ACHN (cell line): ENCODE data around the gene MPDZ.

Experiments used
- DNase-seq: peaks from one replicate; pipeline ENCODE4 v3.0.0-alpha.2; 2015
- in situ Hi-C: cut with HindIII; loops from 2 replicates; pipeline ENCODE4 v1.10.0; 2017; ENCODE audit warnings: low sequenced_read_pairs, low pct_ligation_motif_present, low pct_unique_long_range_greater_than_20kb

MPDZ gene, protein sequence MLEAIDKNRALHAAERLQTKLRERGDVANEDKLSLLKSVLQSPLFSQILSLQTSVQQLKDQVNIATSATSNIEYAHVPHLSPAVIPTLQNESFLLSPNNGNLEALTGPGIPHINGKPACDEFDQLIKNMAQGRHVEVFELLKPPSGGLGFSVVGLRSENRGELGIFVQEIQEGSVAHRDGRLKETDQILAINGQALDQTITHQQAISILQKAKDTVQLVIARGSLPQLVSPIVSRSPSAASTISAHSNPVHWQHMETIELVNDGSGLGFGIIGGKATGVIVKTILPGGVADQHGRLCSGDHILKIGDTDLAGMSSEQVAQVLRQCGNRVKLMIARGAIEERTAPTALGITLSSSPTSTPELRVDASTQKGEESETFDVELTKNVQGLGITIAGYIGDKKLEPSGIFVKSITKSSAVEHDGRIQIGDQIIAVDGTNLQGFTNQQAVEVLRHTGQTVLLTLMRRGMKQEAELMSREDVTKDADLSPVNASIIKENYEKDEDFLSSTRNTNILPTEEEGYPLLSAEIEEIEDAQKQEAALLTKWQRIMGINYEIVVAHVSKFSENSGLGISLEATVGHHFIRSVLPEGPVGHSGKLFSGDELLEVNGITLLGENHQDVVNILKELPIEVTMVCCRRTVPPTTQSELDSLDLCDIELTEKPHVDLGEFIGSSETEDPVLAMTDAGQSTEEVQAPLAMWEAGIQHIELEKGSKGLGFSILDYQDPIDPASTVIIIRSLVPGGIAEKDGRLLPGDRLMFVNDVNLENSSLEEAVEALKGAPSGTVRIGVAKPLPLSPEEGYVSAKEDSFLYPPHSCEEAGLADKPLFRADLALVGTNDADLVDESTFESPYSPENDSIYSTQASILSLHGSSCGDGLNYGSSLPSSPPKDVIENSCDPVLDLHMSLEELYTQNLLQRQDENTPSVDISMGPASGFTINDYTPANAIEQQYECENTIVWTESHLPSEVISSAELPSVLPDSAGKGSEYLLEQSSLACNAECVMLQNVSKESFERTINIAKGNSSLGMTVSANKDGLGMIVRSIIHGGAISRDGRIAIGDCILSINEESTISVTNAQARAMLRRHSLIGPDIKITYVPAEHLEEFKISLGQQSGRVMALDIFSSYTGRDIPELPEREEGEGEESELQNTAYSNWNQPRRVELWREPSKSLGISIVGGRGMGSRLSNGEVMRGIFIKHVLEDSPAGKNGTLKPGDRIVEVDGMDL (N-terminal part only)

DNA sequence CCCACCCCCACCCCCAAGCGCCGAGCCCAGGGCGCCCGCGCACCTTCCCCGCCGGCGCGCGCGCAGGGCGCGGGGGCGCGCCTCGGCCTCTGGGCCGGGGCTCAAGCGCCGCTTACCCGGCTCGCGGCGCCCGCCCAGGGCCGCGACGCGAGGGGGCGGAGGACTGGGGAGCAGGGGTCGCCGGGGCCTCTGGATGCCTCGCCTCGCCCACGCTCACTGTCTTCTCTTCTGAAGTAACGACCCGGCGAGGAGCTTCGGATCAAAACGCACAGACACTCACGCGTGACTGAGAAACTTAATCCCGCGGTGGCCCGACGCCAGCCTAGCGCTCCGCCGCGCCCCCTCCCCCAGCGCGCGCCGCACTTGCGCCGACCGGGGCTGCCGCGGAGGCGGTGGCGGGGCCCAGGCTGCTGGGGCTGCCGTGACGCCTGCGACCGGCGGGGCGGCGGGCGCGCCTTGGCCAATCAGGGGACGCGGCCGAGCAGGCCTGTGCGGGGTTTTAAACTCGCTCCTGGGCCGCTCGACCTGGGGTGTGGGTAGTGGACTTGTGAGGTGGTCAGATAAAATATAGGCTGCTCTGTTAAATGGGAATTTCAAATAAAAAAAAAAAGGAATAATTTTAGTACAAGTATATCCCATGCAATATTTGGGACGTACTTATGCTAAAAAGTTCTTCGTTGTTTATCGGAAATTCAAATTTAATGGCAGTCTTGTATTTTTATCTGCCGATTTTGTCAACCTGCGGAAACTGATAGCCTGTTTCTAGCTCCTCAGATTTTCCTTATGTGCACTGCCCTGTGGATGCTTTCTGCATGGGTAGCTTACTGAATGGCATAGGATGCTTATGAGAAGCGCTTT is at the start of gene MPDZ:
Gene MPDZ, minus strand, starts transcription at position 409 of the 858 bp plus-strand sequence. CDS start 29,377 bp downstream, outside the sequence.
- in situ Hi-C loops, result no loop called here
- DNase-seq, result peak; percentile 72

- in situ Hi-C loops, result no loop called here
- peak; percentile 7 for DNase-seq
These were observed 45.5 kb upstream of the MPDZ start for GRCh38 chr9:13324988-13325387.

GRCh38 chr9:13322828-13323550 is 43.5 kb upstream of the MPDZ start:
- DNase-seq, result no peak
- in situ Hi-C loops, result no loop called here

DNA sequence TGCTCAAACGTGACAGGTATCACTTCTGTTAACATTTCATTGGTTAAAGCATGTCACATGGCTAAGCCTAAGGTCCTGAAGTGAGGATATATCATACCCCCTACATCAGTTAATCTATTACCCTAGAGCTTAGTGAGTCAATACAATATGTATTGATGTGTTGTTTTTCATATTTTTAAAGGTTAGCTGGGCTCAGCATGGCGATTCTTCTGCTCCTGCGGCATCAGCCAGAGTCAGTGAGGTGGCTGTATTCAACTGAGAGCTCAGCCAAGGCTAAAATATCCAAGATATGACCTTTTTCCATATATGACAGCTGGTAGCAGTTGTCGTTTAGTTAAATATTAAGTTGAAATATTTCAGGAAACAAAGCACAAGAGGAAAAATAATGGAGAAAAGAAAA is 38.5 kb upstream of the MPDZ start:
- no peak for DNase-seq
- in situ Hi-C loops, result no loop called here

DNA sequence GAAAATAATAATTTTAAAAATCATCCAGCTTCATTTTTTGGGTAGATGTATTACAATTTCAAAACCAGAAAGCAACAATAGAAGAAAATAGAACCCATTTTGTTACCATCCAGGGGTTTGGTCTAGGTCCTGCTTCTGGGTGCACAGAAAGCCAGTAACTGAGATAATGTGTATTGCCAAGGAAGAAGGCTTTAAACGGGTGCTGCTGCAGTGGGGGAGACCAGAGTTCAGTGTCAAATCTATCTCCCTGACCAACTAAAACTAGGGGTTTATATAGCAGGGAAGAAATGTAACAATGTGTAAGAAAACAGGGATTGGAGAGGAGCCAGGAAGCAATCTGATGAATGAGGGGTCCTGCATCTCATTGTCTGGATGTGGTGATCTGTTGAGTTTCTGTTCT is 17.5 kb upstream of the MPDZ start:
- no peak for DNase-seq
- in situ Hi-C loops, result no loop called here

DNA sequence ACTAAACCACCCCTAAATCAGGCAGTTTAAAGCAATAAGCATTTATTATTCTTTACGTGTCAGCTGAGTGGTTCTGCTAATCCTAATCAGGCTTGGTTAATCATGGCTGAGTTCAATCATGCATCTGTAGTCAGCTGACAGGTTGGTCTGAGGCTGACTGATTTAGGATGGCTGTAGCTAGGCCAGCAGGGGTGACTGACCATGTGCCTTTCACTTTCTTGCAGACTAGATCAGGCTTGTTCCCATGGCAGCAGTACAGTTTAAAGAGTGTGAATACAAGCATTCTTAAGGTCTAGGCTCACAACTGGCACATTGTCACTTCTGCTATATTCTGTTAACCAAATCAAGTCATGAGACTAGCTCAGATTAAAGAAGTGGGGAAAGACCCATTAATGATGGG is 16.1 kb upstream of the MPDZ start:
- in situ Hi-C loops, result no loop called here
- DNase-seq, result no peak

DNA sequence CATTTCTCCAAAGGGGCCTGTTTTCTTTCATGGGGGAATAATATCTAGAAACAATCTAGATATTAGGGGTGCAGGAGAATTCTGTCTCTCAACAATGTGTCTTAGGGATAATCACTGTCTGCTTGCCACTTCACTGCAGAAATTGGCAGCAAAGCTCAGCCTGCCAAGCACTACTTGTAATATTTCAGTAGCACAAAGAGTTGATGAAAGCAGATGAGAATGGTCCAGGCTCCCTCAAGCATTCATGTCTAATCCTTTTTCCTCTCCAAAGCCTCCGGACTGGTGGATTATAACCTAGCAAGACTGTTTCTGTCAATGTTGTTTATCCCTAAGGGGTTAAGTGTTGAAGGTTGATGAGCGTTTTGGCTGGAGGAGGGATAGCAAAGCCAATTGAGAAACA is 13.3 kb upstream of the MPDZ start:
- in situ Hi-C loops, result no loop called here
- no peak for DNase-seq

DNA sequence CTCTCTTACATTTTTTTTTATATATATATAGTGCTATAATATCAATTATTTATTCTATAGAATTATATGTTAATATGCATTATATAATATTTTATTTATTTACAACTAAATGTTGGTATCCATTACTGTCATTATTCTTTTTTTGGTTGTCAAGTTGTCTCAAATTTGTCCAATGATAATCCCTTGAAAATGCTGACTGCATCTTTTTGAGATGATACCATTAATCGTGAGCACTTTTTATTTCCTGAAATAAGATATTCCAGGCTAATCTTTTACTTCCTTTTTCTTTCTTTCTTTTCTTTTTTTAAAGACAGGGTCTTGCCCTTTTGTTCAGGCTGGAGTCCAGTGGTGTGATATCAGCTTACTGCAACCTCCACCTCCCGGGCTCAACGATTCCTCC is 12.7 kb upstream of the MPDZ start:
- in situ Hi-C loops, result no loop called here
- no peak for DNase-seq

DNA sequence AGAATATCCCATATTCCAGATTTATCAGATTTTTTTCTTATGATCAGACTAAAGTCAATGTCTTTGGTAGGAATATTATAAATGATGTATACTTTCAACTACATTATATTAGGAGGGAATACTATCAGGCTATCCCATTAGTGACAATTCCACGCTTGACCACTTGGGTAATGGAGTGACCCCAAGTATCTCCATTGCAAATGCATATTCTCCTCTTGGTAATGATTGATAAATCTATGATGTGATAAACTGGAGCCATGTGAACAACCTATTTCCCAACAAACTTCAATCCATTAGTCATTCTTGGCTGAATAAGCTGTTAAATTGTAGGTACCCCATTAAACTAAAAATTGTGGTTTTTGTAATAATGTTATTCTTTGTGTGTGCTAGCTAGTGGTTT is 12.2 kb upstream of the MPDZ start:
- in situ Hi-C loops, result no loop called here

DNA sequence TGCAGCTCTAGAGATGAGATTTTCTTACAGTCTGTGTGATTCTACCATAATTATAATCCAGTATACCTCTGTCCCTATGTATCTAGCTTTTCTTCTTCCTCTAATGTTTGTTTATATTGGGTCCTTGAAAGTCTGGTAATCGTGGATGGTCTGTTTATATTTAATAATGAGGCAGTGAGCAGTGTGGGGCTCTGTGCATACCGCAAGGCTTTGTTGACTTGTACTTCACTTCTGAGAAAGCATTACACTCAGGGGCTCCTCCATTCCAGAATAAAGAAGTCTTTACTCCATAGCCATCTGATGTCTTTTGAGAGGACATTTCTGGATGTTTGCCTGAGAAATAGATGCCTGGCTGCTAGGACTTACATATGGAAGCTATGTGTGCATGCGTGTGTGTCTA is 4.5 kb upstream of the MPDZ start:
- no peak for DNase-seq
- in situ Hi-C loops, result no loop called here

More for the DNA sequence above, 12.2 kb upstream of the MPDZ start:
- DNase-seq, result no peak

- in situ Hi-C loops, result no loop called here
- DNase-seq, result no peak
These were observed 3.5 kb upstream of the MPDZ start for GRCh38 chr9:13282998-13283397.

GRCh38 chr9:13281356-13282016 is 2.0 kb upstream of the MPDZ start:
- no peak for DNase-seq
- in situ Hi-C loops, result no loop called here

DNA sequence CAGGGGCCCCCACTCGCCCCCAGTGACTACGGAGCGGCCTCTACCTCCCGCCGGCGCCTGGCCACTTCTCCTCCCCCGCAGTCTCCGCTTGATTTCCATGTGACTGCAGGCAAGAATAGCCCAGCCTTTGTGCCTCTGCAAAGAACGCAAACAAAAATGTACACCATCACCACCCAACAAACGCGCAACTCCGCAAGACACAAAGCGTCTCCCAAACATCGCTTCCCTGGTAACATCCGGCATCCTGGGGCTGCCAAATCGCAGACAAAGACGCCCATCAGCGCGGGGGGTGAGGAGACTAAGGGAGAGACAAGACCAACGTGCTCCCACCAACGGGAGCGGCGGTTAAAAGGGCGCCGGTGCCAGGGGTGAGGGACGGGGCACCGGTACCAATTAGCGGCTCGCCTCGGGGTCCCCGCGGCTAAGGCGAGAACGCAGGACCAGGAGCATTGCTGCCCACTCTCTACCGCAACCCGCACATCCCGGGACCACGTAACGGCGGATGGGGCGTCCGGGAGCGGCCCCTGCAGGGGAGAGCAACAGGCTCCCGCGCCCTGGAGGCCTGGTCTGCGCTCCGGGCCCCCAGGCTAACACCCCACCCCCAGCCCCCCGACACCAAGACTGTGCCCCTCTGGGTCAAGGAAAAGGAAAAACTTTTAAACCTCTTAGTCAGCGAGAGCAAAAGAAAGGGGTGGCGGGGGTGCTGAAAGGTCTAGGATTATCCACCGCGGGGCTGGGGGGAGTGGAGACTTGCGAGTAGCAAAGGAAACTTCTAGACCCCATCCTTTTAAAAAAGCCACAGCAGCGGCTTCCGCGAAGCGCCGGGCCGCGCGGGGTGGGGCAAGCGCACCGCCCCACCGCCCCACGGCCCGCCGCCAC is 885 bp downstream of the MPDZ start:
- in situ Hi-C loops, result no loop called here

GRCh38 chr9:13278023-13278367 is 1.5 kb downstream of the MPDZ start:
- DNase-seq, result peak; percentile 40
- in situ Hi-C loops, result no loop called here

More for the DNA sequence above, 885 bp downstream of the MPDZ start:
- DNase-seq, result peak; percentile 66

DNA sequence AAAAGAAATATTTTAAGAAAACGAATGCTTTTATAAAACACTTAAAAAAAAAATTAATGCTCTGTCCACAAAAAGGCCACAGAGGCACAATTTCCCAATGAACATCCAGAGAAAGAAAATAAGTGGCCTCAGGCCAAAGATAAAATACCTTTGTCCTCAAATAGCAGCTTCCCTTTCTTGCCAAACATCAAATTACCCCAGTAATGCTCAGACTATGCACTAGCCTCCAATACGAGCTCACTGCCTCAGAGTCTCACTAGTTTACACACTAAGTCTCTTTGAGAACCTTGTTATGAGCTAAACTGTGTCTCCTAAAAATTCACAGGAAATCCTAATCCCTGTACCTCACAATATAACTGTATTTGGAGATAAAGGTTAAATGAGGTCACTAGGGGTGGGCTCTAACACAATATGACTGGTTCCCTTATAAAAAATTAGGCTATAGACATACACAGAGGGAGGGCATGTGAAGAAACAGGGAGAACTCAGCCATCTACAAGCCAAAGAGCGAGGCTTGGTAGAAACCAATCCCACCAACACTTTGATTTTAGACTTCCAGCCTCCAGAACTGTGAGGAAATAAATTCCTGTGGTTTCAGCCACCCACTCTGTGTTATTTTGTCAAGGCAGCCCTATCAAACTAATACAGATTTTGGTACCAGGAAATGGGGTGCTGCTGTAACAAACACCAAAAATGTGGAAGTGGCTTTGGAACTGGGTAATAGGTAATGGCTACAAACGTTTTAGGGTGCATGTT is 4.4 kb downstream of the MPDZ start:
- in situ Hi-C loops, result no loop called here
- DNase-seq, result no peak

- no peak for DNase-seq
- in situ Hi-C loops, result no loop called here
These were observed 8.8 kb downstream of the MPDZ start for GRCh38 chr9:13270734-13271133.
